SK-N-DZ (cell line): Measurements from ENCODE around the gene NCAM2.
A peak's percentile ranks its signal among the peaks of the same experiment; 100 is the strongest.
"Not testable (repeated sequence)": the region's sequence is repeated elsewhere in the genome, so short reads cannot be mapped to it uniquely, and the experiment has no call there.

Source experiments
- DNase-seq: peaks from one replicate; pipeline ENCODE4 v3.0.0-alpha.2; 2015; ENCODE audit warnings: low spot score

Gene NCAM2

GRCh38 chr21:21297211-21297610, 299.0 kb downstream of the NCAM2 start:
- DNase-seq: no peak

- no peak for DNase-seq
These were observed 302.8 kb downstream of the NCAM2 start for GRCh38 chr21:21301013-21301412.

- DNase-seq: no peak
These were observed 311.3 kb downstream of the NCAM2 start for GRCh38 chr21:21309510-21309909.

- no peak for DNase-seq
These were observed 326.1 kb downstream of the NCAM2 start for GRCh38 chr21:21324297-21324696.

- no peak for DNase-seq
These were observed 334.3 kb downstream of the NCAM2 start for GRCh38 chr21:21332492-21332891.

GRCh38 chr21:21341041-21341440, 342.8 kb downstream of the NCAM2 start:
- DNase-seq: no peak

GRCh38 chr21:21345296-21345695, 347.1 kb downstream of the NCAM2 start:
- no peak for DNase-seq

GRCh38 chr21:21345872-21346271, 347.7 kb downstream of the NCAM2 start:
- no peak for DNase-seq

- peak; percentile 60 for DNase-seq
These were observed 368.1 kb downstream of the NCAM2 start for GRCh38 chr21:21366277-21366676.

GRCh38 chr21:21367583-21367982, 369.4 kb downstream of the NCAM2 start:
- no peak for DNase-seq

GRCh38 chr21:21373969-21374368, 375.8 kb downstream of the NCAM2 start:
- no peak for DNase-seq

- DNase-seq: no peak
These were observed 384.9 kb downstream of the NCAM2 start for GRCh38 chr21:21383126-21383525.

- DNase-seq: no peak
These were observed 386.8 kb downstream of the NCAM2 start for GRCh38 chr21:21384977-21385376.

- DNase-seq: no peak
These were observed 387.2 kb downstream of the NCAM2 start for GRCh38 chr21:21385404-21385803.

- DNase-seq: no peak
These were observed 389.7 kb downstream of the NCAM2 start for GRCh38 chr21:21387916-21388315.

GRCh38 chr21:21394064-21394463, 395.9 kb downstream of the NCAM2 start:
- DNase-seq: no peak

- DNase-seq: no peak
These were observed 398.2 kb downstream of the NCAM2 start for GRCh38 chr21:21396424-21396823.

GRCh38 chr21:21397464-21397863, 399.3 kb downstream of the NCAM2 start:
- no peak for DNase-seq

- DNase-seq: peak; percentile 80
These were observed 403.2 kb downstream of the NCAM2 start for GRCh38 chr21:21401444-21401843.

- DNase-seq: peak; percentile 75
These were observed 404.0 kb downstream of the NCAM2 start for GRCh38 chr21:21402187-21402586.

GRCh38 chr21:21404261-21404660, 406.1 kb downstream of the NCAM2 start:
- DNase-seq: not testable (repeated sequence)

GRCh38 chr21:21406921-21407320, 408.7 kb downstream of the NCAM2 start:
- no peak for DNase-seq

- DNase-seq: peak; percentile 88
These were observed 413.9 kb downstream of the NCAM2 start for GRCh38 chr21:21412096-21412495.

- no peak for DNase-seq
These were observed 417.5 kb downstream of the NCAM2 start for GRCh38 chr21:21415741-21416140.

GRCh38 chr21:21434944-21435343, 436.7 kb downstream of the NCAM2 start:
- no peak for DNase-seq
